ENCODE results near the gene DCC.

DNA sequence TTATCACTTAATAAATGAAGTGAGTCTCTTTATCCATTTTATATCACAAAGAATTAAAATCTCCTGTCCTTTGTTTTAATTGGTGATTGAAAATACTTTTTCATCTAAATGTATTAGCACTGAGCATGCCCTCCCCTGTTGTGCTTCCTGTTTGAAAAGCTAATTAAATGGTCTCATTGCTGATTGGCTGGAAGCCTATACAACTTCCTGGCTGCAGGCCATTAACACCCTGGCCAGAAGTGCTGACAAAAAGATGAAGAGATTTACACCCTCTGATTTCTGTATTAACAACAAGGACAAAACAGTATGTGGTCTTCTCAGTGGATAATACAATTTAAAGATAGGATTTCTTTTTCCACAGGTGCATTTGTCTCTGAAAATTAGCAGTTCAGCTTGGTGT, 548.0 kb downstream of the DCC start:
- TF ChIP-seq, protein P1, sequence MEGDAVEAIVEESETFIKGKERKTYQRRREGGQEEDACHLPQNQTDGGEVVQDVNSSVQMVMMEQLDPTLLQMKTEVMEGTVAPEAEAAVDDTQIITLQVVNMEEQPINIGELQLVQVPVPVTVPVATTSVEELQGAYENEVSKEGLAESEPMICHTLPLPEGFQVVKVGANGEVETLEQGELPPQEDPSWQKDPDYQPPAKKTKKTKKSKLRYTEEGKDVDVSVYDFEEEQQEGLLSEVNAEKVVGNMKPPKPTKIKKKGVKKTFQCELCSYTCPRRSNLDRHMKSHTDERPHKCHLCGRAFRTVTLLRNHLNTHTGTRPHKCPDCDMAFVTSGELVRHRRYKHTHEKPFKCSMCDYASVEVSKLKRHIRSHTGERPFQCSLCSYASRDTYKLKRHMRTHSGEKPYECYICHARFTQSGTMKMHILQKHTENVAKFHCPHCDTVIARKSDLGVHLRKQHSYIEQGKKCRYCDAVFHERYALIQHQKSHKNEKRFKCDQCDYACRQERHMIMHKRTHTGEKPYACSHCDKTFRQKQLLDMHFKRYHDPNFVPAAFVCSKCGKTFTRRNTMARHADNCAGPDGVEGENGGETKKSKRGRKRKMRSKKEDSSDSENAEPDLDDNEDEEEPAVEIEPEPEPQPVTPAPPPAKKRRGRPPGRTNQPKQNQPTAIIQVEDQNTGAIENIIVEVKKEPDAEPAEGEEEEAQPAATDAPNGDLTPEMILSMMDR (IDR thresholded peaks at IDR 0.05 in 8 of 11, conservative IDR thresholded peaks at IDR 0.05 in 3 of 11), result no peak
- no peak for TF ChIP-seq POLR2A (IDR thresholded peaks at IDR 0.05)

All from spleen (tissue), 7 donors.